Liver (tissue), 3 donors: ENCODE measurements around the gene MARCHF9.

Source experiments
- ATF3 ChIP-seq: IDR thresholded peaks from 2 replicates; pipeline ENCODE4 v1.6.1; 2016; ENCODE audit warnings: antibody characterized with exemption
- CTCF ChIP-seq: fragments of 150-350 bp; IDR thresholded peaks from 2 replicates; pipeline ENCODE4 v1.5.1; 2017; ENCODE audit warnings: improper control_type of control experiment, low read depth, low read length; ENCODE audit not compliant: missing input control
- REST ChIP-seq: IDR thresholded peaks from 2 replicates; pipeline ENCODE4 v1.6.1; 2016; ENCODE audit warnings: antibody characterized with exemption, mild to moderate bottlenecking
- ZBTB33 ChIP-seq: IDR thresholded peaks from 2 replicates; pipeline ENCODE4 v1.6.1; 2016; ENCODE audit warnings: antibody characterized with exemption
- donor health status: healthy.
- donor health status: healthy.

- TF ChIP-seq CTCF: no peak
- TF ChIP-seq ZBTB33: no peak
- no peak for TF ChIP-seq ATF3
- no peak for TF ChIP-seq REST
These were observed 23.0 kb downstream of the MARCHF9 start for GRCh38 chr12:57777911-57778310.
